Loucy (cell line): ENCODE data around the gene RPUSD1.

Source experiments
- EZH2phosphoT487 ChIP-seq: fragments of 200-600 bp; IDR thresholded peaks from 2 replicates; pipeline ENCODE4 v1.6.1; 2018; ENCODE audit warnings: antibody characterized with exemption, mild to moderate bottlenecking, moderate library complexity, borderline replicate concordance
- TF ChIP-seq, protein P1 (sequence below): fragments of 200-600 bp; sonication (generic); conservative IDR thresholded peaks from 2 replicates; pipeline ENCODE4 v1.5.1; 2014; ENCODE audit warnings: mild to moderate bottlenecking, antibody characterized with exemption, low read length

DNA sequence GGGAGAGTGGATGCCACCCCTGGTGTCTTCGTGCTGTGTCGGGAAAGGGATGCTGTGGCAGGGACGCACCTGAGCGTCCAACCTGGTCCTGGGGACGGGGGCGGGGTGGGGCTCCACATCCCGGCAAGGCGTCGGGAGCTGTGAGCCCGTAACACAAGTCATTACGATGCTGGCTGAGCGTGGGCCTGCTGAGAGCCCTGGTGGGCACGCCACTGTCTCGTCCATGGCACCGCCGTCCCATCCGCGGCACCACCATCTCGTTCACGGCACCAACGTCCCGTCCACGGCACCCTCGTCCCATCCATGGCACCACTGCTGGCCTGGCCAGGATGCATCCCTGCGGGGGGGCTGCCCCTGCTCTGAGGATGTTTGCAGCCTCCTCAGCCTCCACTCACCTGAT, 36.4 kb upstream of the RPUSD1 start:
- TF ChIP-seq, protein P1, sequence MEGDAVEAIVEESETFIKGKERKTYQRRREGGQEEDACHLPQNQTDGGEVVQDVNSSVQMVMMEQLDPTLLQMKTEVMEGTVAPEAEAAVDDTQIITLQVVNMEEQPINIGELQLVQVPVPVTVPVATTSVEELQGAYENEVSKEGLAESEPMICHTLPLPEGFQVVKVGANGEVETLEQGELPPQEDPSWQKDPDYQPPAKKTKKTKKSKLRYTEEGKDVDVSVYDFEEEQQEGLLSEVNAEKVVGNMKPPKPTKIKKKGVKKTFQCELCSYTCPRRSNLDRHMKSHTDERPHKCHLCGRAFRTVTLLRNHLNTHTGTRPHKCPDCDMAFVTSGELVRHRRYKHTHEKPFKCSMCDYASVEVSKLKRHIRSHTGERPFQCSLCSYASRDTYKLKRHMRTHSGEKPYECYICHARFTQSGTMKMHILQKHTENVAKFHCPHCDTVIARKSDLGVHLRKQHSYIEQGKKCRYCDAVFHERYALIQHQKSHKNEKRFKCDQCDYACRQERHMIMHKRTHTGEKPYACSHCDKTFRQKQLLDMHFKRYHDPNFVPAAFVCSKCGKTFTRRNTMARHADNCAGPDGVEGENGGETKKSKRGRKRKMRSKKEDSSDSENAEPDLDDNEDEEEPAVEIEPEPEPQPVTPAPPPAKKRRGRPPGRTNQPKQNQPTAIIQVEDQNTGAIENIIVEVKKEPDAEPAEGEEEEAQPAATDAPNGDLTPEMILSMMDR: no peak
- TF ChIP-seq EZH2phosphoT487: no peak
